Left ventricle myocardium superior (tissue), 1 donor: ENCODE measurements around the gene APBA1. TPM values are rescaled to one million over a fixed set of nuclear protein-coding genes. Genes with fewer than 3 reads are reported as not detected.
A peak's percentile ranks its signal among the peaks of the same experiment; 100 is the strongest.
"Not testable (repeated sequence)": the region's sequence is repeated elsewhere in the genome, so short reads cannot be mapped to it uniquely, and the experiment has no call there.

Source experiments
- ATAC-seq: fragments of 200-7000 bp; cut with Tn5 transposase; one replicate; pipeline ENCODE4 v1.9.1; 2020; ENCODE audit warnings: mild to moderate bottlenecking, moderate library complexity
- DNase-seq: peaks from one replicate; pipeline ENCODE4 v3.0.0-alpha.2; 2020
- intact Hi-C: fragments of 100-400 bp; cut with micrococcal nuclease; formaldehyde crosslinking; loops from one replicate; pipeline ENCODE4 v1.11.0; 2022
- total RNA-seq: library from RNA; stranded (reverse); fragmentation: NEBNext Ultra II Directional; extraction: Animal tissue kit (Norgen Biotek cat#: 25700); gene quantifications from one replicate; pipeline ENCODE4 v1.2.1, GENCODE V29; 2021
- donor health status: DM: no; HTN: yes; CAD: no; lungs with severe emphysema.

Gene APBA1
- total RNA-seq, 1 donor from 2014 or later = 1.7 TPM

GRCh38 chr9:69619233-69619632 lies 52.9 kb downstream of the APBA1 start:
- no peak for DNase-seq
- intact Hi-C loops = no loop called here
- no peak for ATAC-seq

- ATAC-seq (no peak), DNase-seq (no peak)
- intact Hi-C loops = no loop called here
Measured at GRCh38 chr9:69617006-69617405, 55.2 kb downstream of the APBA1 start.

GRCh38 chr9:69615880-69616279 lies 56.3 kb downstream of the APBA1 start:
- intact Hi-C loops = no loop called here
- ATAC-seq (no peak), DNase-seq (no peak)

- ATAC-seq = no peak
- no peak for DNase-seq
- intact Hi-C loops = no loop called here
Measured at GRCh38 chr9:69611221-69611620, 61.0 kb downstream of the APBA1 start.

- intact Hi-C loops = no loop called here
- ATAC-seq (no peak), DNase-seq (no peak)
Measured at GRCh38 chr9:69609156-69609555, 63.0 kb downstream of the APBA1 start.

GRCh38 chr9:69606089-69606488 lies 66.1 kb downstream of the APBA1 start:
- no peak for ATAC-seq
- DNase-seq = no peak
- intact Hi-C loops = no loop called here

- intact Hi-C loops = no loop called here
- ATAC-seq (no peak), DNase-seq (no peak)
Measured at GRCh38 chr9:69605406-69605805, 66.8 kb downstream of the APBA1 start.

GRCh38 chr9:69604568-69605219 lies 67.5 kb downstream of the APBA1 start:
- intact Hi-C loops = no loop called here
- ATAC-seq = no peak
- no peak for DNase-seq

- DNase-seq (no peak), ATAC-seq (no peak)
- intact Hi-C loops = no loop called here
Measured at GRCh38 chr9:69603656-69604055, 68.5 kb downstream of the APBA1 start.

- DNase-seq = no peak
- ATAC-seq = no peak
- intact Hi-C loops = no loop called here
Measured at GRCh38 chr9:69602773-69603172, 69.4 kb downstream of the APBA1 start.

- intact Hi-C loops = no loop called here
- ATAC-seq = no peak
- no peak for DNase-seq
Measured at GRCh38 chr9:69601698-69602097, 70.5 kb downstream of the APBA1 start.

GRCh38 chr9:69600314-69601047 lies 71.7 kb downstream of the APBA1 start:
- intact Hi-C loops = no loop called here
- no peak for ATAC-seq

GRCh38 chr9:69599232-69599971 lies 72.8 kb downstream of the APBA1 start:
- intact Hi-C loops = no loop called here
- no peak for DNase-seq
- ATAC-seq = peak; percentile 68

More at GRCh38 chr9:69600314-69601047, 71.7 kb downstream of the APBA1 start:
- no peak for DNase-seq

GRCh38 chr9:69596906-69597305 lies 75.3 kb downstream of the APBA1 start:
- intact Hi-C loops, ATAC-seq, DNase-seq: not testable (repeated sequence)

- ATAC-seq (no peak), DNase-seq (no peak)
- intact Hi-C loops = no loop called here
Measured at GRCh38 chr9:69594180-69594579, 78.0 kb downstream of the APBA1 start.

GRCh38 chr9:69593756-69594155 lies 78.4 kb downstream of the APBA1 start:
- ATAC-seq (no peak), DNase-seq (no peak)
- intact Hi-C loops = no loop called here

- ATAC-seq (no peak), DNase-seq (no peak)
- intact Hi-C loops = no loop called here
Measured at GRCh38 chr9:69593301-69593700, 78.9 kb downstream of the APBA1 start.

- intact Hi-C loops = no loop called here
- no peak for ATAC-seq
- DNase-seq = no peak
Measured at GRCh38 chr9:69590266-69590665, 81.9 kb downstream of the APBA1 start.

- no peak for DNase-seq
- intact Hi-C loops = no loop called here
- no peak for ATAC-seq
Measured at GRCh38 chr9:69589156-69589555, 83.0 kb downstream of the APBA1 start.

GRCh38 chr9:69585571-69585970 lies 86.6 kb downstream of the APBA1 start:
- intact Hi-C loops = no loop called here

More at GRCh38 chr9:69585571-69585970, 86.6 kb downstream of the APBA1 start:
- ATAC-seq = no peak
- no peak for DNase-seq
